CD1c-positive myeloid dendritic cell (primary cell): ENCODE results near the gene CLPTM1L.
"Not testable (repeated sequence)": the region's sequence is repeated elsewhere in the genome, so short reads cannot be mapped to it uniquely, and the experiment has no call there.

ENCODE experiments used
- DNase-seq: peaks from one replicate; pipeline ENCODE4 v3.0.0-alpha.2; 2016; ENCODE audit errors: extremely low spot score

The CLPTM1L gene

GRCh38 chr5:1290956-1291355 lies 53.9 kb downstream of the CLPTM1L start:
- DNase-seq = not testable (repeated sequence)

GRCh38 chr5:1289559-1289958 lies 55.3 kb downstream of the CLPTM1L start:
- DNase-seq = not testable (repeated sequence)

- DNase-seq = no peak
Measured at GRCh38 chr5:1288439-1289335, 56.2 kb downstream of the CLPTM1L start.

GRCh38 chr5:1285883-1286291 lies 59.0 kb downstream of the CLPTM1L start:
- DNase-seq = no peak

GRCh38 chr5:1285141-1285540 lies 59.8 kb downstream of the CLPTM1L start:
- DNase-seq = no peak

GRCh38 chr5:1284336-1284970 lies 60.4 kb downstream of the CLPTM1L start:
- not testable (repeated sequence) for DNase-seq

- DNase-seq = not testable (repeated sequence)
Measured at GRCh38 chr5:1283729-1284041, 61.2 kb downstream of the CLPTM1L start.

- not testable (repeated sequence) for DNase-seq
Measured at GRCh38 chr5:1282993-1283728, 61.7 kb downstream of the CLPTM1L start.

- no peak for DNase-seq
Measured at GRCh38 chr5:1282131-1282992, 62.5 kb downstream of the CLPTM1L start.

GRCh38 chr5:1281038-1281882 lies 63.6 kb downstream of the CLPTM1L start:
- DNase-seq = no peak

GRCh38 chr5:1280177-1281037 lies 64.5 kb downstream of the CLPTM1L start:
- no peak for DNase-seq

- no peak for DNase-seq
Measured at GRCh38 chr5:1279443-1280151, 65.3 kb downstream of the CLPTM1L start.

- DNase-seq = no peak
Measured at GRCh38 chr5:1278656-1279442, 66.0 kb downstream of the CLPTM1L start.

- no peak for DNase-seq
Measured at GRCh38 chr5:1278216-1278615, 66.7 kb downstream of the CLPTM1L start.

- no peak for DNase-seq
Measured at GRCh38 chr5:1277781-1278180, 67.1 kb downstream of the CLPTM1L start.

- DNase-seq = no peak
Measured at GRCh38 chr5:1277331-1277730, 67.6 kb downstream of the CLPTM1L start.

GRCh38 chr5:1276930-1277329 lies 68.0 kb downstream of the CLPTM1L start:
- DNase-seq = no peak
